ENCODE data around the gene WDR93. TPM values are rescaled to one million over a fixed set of nuclear protein-coding genes. Genes with fewer than 3 reads are reported as not detected.

The WDR93 gene
- total RNA-seq, 1 donor = 0.09 TPM

DNA sequence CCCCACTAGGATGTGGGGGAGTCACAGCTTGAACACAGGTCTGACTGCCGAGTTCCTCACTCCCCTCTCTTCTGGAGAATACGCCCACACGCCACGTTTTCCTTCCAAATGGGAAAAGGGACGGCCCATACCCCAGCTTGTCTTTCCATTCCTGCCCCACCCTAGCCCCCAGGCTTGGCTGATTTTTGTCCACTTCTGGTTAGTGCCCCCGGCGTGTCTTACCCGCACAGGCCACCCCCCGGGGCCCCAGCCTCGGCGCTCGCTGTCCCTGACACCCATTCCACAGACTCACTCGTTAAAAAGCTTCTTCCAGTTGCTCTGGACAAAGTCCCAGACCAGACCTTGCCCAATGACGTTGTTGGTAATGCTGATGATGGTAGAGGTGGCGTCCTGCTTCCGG, 100.0 kb downstream of the WDR93 start:
- no peak overlapping the region for H3K4me3 ChIP-seq (ENCODE audit: low read depth, low read length)
- TF ChIP-seq, protein P1, sequence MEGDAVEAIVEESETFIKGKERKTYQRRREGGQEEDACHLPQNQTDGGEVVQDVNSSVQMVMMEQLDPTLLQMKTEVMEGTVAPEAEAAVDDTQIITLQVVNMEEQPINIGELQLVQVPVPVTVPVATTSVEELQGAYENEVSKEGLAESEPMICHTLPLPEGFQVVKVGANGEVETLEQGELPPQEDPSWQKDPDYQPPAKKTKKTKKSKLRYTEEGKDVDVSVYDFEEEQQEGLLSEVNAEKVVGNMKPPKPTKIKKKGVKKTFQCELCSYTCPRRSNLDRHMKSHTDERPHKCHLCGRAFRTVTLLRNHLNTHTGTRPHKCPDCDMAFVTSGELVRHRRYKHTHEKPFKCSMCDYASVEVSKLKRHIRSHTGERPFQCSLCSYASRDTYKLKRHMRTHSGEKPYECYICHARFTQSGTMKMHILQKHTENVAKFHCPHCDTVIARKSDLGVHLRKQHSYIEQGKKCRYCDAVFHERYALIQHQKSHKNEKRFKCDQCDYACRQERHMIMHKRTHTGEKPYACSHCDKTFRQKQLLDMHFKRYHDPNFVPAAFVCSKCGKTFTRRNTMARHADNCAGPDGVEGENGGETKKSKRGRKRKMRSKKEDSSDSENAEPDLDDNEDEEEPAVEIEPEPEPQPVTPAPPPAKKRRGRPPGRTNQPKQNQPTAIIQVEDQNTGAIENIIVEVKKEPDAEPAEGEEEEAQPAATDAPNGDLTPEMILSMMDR (IDR thresholded peaks at IDR 0.05; ENCODE audit: insufficient read depth, low read length) = no peak
- DNase-seq (ENCODE audit: low read depth) = no peak

DNA sequence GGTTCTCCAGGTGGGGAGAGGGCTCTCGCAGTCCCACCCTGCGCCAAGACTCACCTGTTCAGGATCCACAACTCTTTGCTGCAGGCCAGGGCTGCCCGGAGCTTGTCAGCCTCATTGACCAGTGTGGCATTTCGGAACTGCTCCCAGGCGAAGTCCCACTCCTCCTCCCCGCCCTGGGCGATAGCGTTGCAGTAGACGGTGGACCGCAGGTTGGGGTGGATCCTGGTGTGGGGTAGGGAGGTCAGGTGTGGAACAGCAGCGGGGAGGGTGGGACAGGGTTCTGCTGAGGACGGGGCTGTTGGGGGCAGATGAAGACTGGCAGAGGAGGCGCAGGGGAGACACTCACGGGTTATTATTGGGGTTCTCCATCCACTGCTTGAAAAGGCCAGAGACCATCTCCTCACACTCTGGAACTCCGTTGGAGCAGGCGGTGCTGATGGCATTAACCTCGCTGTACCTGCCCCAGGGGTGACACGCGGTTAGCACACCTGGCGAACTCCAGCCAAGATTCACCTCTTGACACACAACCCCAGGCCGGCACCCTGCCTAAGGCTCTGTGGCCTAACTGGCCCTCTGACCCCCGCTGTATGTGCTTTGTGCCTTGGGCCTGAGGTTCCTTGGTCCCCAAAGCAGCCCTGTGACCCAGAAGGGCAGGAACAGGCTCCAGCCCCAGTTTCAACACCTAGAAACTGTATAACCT, 101.6 kb downstream of the WDR93 start:
- H3K4me3 ChIP-seq (ENCODE audit: low read depth, low read length) = no peak overlapping the region
- DNase-seq (ENCODE audit: low read depth) = no peak
- TF ChIP-seq, protein P1 (IDR thresholded peaks at IDR 0.05; ENCODE audit: insufficient read depth, low read length) = no peak

Small RNA genes lying within 50 kb of the gene (small RNA-seq; reads per million reads assigned to genes)
- not detected for gene RNU6-132P

Other genes with a start within 250 kb of the WDR93 start
- gene RHCG, start 194.2 kb upstream of the WDR93 start, total RNA-seq (ENCODE audit: low replicate concordance) = not detected in 2 replicates
- 0.33 and 8.8 TPM in 2 replicates for gene TICRR, start 115.3 kb upstream of the WDR93 start, total RNA-seq (ENCODE audit: low replicate concordance)
- 10.6 and 22.1 TPM in 2 replicates for gene KIF7, start 35.3 kb upstream of the WDR93 start, total RNA-seq (ENCODE audit: low replicate concordance)
- gene PLIN1, start 11.4 kb upstream of the WDR93 start, total RNA-seq (ENCODE audit: low replicate concordance) = 0.27 and 0.41 TPM in 2 replicates
- 8.7 and 13.0 TPM in 2 replicates for gene PEX11A, start 57 bp upstream of the WDR93 start, total RNA-seq (ENCODE audit: low replicate concordance)
- 0.45 and 0.49 TPM in 2 replicates for gene MESP1, start 60.4 kb downstream of the WDR93 start, total RNA-seq (ENCODE audit: low replicate concordance)
- 1.3 and 2.9 TPM in 2 replicates for gene MESP2, start 85.5 kb downstream of the WDR93 start, total RNA-seq (ENCODE audit: low replicate concordance)
- gene ANPEP, start 124.0 kb downstream of the WDR93 start, total RNA-seq (ENCODE audit: low replicate concordance) = 20.8 and 82.6 TPM in 2 replicates
- 63.5 and 90.8 TPM in 2 replicates for gene AP3S2, start 203.2 kb downstream of the WDR93 start, total RNA-seq (ENCODE audit: low replicate concordance)
- 17.6 and 23.0 TPM in 2 replicates for gene ARPIN, start 222.1 kb downstream of the WDR93 start, total RNA-seq (ENCODE audit: low replicate concordance)